Gastrocnemius medialis (tissue), 4 donors: Measurements from ENCODE around the gene NEK9.

ENCODE experiments used
- CTCF ChIP-seq, 5 experiments: fragments of 450-650 bp in 3 of 5; fragments of 200-600 bp in 2 of 5; sonication (generic) in 2 of 5; IDR thresholded peaks in 4 of 5; conservative IDR thresholded peaks in 1 of 5; 1 replicate in 4 of 5; 2 replicates in 1 of 5; pipeline ENCODE4 v1.5.1; 2016 to 2019; ENCODE audit warnings: antibody characterized with exemption in 5 of 5, mild to moderate bottlenecking in 3 of 5, moderate library complexity in 3 of 5
- POLR2A ChIP-seq, 2 donors: fragments of 450-650 bp; IDR thresholded peaks; one replicate each; pipeline ENCODE4 v1.6.1; 2017; ENCODE audit warnings: antibody characterized with exemption in 2 of 2, mild to moderate bottlenecking in 2 of 2, moderate library complexity in 2 of 2

- TF ChIP-seq CTCF (IDR thresholded peaks at IDR 0.05 in 4 of 5, conservative IDR thresholded peaks at IDR 0.05 in 1 of 5), result no peak
- TF ChIP-seq POLR2A (IDR thresholded peaks at IDR 0.05), result no peak
Measured at GRCh38 chr14:75098682-75099081, 28.2 kb downstream of the NEK9 start.
